ENCODE measurements around the gene PCDHA11.
"Not testable (repeated sequence)": the region's sequence is repeated elsewhere in the genome, so short reads cannot be mapped to it uniquely, and the experiment has no call there.

PCDHA11 gene, protein sequence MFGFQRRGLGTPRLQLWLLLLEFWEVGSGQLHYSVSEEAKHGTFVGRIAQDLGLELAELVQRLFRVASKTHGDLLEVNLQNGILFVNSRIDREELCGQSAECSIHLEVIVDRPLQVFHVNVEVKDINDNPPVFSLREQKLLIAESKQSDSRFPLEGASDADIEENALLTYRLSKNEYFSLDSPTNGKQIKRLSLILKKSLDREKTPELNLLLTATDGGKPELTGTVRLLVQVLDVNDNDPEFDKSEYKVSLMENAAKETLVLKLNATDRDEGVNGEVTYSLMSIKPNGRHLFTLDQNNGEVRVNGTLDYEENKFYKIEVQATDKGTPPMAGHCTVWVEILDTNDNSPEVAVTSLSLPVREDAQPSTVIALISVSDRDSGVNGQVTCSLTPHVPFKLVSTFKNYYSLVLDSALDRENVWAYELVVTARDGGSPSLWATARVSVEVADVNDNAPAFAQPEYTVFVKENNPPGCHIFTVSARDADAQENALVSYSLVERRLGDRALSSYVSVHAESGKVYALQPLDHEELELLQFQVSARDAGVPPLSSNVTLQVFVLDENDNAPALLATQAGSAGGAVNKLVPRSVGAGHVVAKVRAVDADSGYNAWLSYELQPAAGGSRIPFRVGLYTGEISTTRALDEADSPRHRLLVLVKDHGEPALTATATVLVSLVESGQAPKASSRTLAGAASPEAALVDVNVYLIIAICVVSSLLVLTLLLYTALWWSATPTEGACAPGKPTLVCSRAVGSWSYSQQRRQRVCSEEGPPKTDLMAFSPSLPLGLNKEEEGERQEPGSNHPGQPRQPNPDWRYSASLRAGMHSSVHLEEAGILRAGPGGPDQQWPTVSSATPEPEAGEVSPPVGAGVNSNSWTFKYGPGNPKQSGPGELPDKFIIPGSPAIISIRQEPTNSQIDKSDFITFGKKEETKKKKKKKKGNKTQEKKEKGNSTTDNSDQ

GRCh38 chr5:140868721-140869554, at the start of gene PCDHA11:
Gene PCDHA11, plus strand, starts transcription at chr5:140868957. Its CDS starts 147 bp downstream, at chr5:140869104.
- no peak for DNase-seq (ENCODE audit: low read depth in 2 of 2)

GRCh38 chr5:140821375-140822280, 47.1 kb upstream of the PCDHA11 start, which contains the start of gene PCDHA5:
Gene PCDHA5, plus strand, starts transcription at chr5:140821613.
- no peak for DNase-seq (ENCODE audit: low read depth in 2 of 2)

- no peak for DNase-seq (ENCODE audit: low read depth in 2 of 2)
These were observed 46.5 kb upstream of the PCDHA11 start for GRCh38 chr5:140822281-140822629.

DNA sequence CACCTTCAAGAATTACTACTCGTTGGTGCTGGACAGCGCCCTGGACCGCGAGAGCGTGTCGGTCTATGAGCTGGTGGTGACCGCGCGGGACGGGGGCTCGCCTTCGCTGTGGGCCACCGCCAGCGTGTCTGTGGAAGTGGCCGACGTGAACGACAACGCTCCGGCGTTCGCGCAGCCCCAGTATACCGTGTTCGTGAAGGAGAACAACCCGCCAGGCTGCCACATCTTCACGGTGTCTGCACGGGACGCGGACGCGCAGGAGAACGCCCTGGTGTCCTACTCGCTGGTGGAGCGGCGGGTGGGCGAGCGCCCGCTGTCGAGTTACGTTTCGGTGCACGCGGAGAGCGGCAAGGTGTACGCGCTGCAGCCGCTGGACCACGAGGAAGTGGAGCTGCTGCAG, 45.8 kb upstream of the PCDHA11 start:
- DNase-seq (ENCODE audit: low read depth in 2 of 2): not testable (repeated sequence)

DNA sequence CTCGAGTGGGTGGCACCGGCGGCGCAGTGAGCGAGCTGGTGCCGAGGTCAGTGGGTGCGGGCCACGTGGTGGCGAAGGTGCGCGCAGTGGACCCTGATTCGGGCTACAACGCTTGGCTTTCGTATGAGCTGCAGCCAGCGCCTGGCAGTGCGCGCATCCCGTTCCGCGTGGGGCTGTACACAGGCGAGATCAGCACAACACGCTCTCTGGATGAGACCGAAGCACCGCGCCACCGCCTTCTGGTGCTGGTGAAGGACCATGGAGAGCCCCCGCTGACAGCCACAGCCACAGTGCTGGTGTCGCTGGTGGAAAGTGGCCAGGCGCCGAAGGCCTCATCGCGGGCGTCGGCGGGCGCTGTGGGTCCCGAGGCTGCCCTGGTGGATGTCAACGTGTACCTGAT, 45.3 kb upstream of the PCDHA11 start:
- DNase-seq (ENCODE audit: low read depth in 2 of 2): no peak

GRCh38 chr5:140827704-140828361, 40.9 kb upstream of the PCDHA11 start, which contains the start of gene PCDHA6:
Gene PCDHA6, plus strand, starts transcription at chr5:140827960. Its CDS starts 132 bp downstream, at chr5:140828092.
- DNase-seq (ENCODE audit: low read depth in 2 of 2): no peak

- DNase-seq (ENCODE audit: low read depth in 2 of 2): no peak
These were observed 40.4 kb upstream of the PCDHA11 start for GRCh38 chr5:140828362-140828737.

- DNase-seq (ENCODE audit: low read depth in 2 of 2): not testable (repeated sequence)
These were observed 39.0 kb upstream of the PCDHA11 start for GRCh38 chr5:140829511-140830501.

DNA sequence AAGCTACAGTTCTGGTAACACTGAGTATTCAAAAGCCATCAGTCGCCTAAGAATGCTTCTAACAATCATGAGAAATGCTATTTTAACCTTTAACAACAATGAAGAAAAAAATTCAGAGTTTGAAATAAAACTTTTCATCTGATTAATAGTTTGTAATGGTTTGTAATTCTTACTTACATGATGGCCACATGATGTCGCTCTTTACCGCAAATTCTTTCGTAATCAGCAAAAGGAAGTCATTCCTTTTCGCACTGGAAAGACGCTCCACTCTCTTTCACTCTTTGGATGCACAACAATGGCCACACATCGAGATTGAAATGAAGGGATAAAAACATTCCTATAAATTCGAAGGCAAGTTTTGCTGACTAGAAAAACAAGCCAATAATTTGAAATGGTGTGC, 34.8 kb upstream of the PCDHA11 start, which contains the start of gene PCDHA7:
TSS of gene PCDHA7 (plus strand) at position 277 of the 400 bp plus-strand sequence. CDS start at position 392, 115 bp downstream.
- DNase-seq (ENCODE audit: low read depth in 2 of 2): no peak

DNA sequence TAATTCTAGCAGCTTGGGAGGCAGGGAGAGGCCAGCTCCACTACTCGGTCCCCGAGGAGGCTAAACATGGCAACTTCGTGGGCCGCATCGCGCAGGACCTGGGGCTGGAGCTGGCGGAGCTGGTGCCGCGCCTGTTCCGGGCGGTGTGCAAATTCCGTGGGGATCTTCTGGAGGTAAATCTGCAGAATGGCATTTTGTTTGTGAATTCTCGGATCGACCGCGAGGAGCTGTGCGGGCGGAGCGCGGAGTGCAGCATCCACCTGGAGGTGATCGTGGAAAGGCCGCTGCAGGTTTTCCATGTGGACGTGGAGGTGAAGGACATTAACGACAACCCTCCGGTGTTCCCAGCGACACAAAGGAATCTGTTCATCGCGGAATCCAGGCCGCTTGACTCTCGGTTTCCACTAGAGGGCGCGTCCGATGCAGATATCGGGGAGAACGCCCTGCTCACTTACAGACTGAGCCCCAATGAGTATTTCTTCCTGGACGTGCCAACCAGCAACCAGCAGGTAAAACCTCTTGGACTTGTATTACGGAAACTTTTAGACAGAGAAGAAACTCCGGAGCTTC, 34.2 kb upstream of the PCDHA11 start:
- not testable (repeated sequence) for DNase-seq (ENCODE audit: low read depth in 2 of 2)

- no peak for DNase-seq (ENCODE audit: low read depth in 2 of 2)
These were observed 32.9 kb upstream of the PCDHA11 start for GRCh38 chr5:140835622-140836510.

DNA sequence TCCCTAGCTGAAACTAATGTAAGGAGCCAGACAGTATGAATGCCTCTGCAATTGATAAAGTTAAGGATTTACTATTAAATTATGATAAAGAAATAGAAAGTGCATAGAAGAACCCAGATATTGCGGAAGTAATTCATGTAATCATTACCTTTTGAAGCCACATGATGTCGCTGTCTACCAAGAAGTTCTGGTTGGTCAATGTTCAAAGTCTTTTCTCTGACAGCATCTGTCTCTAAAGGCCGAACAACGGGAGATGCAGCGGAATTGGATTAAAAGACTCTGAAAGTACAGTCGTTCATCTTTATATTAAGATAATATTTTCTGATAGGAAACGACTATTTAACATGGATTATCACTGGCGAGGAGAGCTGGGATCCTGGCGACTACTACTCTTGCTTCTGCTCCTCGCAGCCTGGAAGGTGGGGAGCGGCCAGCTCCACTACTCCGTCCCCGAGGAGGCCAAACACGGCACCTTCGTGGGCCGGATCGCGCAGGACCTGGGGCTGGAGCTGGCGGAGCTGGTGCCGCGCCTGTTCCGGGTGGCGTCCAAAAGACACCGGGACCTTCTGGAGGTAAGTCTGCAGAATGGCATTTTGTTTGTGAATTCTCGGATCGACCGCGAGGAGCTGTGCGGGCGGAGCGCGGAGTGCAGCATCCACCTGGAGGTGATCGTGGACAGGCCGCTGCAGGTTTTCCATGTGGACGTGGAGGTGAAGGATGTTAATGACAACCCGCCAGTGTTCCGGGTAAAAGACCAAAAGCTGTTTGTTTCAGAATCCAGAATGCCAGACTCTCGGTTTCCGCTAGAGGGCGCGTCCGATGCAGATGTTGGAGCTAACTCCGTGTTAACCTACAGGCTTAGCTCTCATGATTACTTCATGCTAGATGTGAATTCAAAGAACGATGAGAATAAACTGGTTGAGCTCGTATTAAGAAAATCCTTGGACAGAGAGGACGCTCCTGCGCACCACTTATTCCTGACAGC, 27.5 kb upstream of the PCDHA11 start, which contains the start of gene PCDHA8:
TSS of gene PCDHA8 (plus strand) at position 210 of the 985 bp plus-strand sequence. CDS start at position 345, 135 bp downstream.
- DNase-seq (ENCODE audit: low read depth in 2 of 2): no peak

DNA sequence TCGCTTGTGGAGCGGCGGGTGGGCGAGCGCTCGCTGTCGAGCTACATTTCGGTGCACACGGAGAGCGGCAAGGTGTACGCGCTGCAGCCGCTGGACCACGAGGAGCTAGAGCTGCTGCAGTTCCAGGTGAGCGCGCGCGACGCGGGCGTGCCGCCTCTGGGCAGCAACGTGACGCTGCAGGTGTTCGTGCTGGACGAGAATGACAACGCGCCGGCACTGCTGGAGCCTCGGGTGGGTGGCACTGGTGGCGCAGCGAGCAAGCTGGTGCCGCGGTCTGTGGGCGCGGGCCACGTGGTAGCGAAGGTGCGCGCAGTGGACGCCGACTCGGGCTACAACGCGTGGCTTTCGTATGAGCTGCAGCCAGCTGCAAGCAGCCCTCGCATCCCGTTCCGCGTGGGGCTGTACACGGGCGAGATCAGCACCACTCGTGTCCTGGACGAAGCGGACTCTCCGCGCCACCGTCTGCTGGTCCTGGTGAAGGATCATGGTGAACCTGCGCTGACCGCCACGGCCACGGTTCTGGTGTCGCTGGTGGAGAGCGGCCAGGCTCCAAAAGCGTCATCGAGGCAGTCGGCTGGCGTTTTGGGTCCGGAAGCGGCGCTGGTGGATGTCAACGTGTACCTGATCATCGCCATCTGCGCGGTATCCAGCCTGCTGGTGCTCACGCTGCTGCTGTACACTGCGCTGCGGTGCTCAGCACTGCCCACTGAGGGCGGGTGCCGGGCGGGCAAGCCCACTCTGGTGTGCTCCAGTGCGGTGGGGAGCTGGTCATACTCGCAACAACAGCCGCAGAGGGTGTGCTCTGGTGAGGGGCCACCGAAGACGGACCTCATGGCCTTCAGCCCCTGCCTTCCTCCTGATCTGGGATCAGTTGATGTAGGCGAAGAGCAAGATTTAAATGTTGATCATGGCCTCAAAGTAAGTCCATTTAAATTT, 25.7 kb upstream of the PCDHA11 start:
- DNase-seq (ENCODE audit: low read depth in 2 of 2): no peak

All from stimulated activated CD4-positive, alpha-beta T cell treated with anti-CD3 and anti-CD28 coated beads, Interleukin-1b, Interleukin-23, amount 100 ng/mL, for 4 hours (primary cell).